Keratinocyte (primary cell): ENCODE data around the gene OR51V1.
"Not testable (repeated sequence)": the region's sequence is repeated elsewhere in the genome, so short reads cannot be mapped to it uniquely, and the experiment has no call there.

ENCODE experiments used
- EZH2 ChIP-seq: IDR thresholded peaks from one replicate; pipeline ENCODE4 v1.6.1; 2012; ENCODE audit warnings: inconsistent platforms, mild to moderate bottlenecking, low read length, moderate library complexity
- TF ChIP-seq, protein P1 (sequence below), 3 experiments: IDR thresholded peaks in 1 of 3; conservative IDR thresholded peaks in 1 of 3; optimal IDR thresholded peaks in 1 of 3; 2 replicates in 2 of 3; 3 replicates in 1 of 3; pipeline versions ENCODE3 to v1.5.1; 2011; ENCODE audit warnings: low read length in 3 of 3, mild to moderate bottlenecking in 3 of 3, moderate library complexity in 2 of 3, control low read depth in 1 of 3, inconsistent platforms in 1 of 3; ENCODE audit not compliant: insufficient read depth in 2 of 3; ENCODE audit errors: extremely low read depth in 1 of 3

DNA sequence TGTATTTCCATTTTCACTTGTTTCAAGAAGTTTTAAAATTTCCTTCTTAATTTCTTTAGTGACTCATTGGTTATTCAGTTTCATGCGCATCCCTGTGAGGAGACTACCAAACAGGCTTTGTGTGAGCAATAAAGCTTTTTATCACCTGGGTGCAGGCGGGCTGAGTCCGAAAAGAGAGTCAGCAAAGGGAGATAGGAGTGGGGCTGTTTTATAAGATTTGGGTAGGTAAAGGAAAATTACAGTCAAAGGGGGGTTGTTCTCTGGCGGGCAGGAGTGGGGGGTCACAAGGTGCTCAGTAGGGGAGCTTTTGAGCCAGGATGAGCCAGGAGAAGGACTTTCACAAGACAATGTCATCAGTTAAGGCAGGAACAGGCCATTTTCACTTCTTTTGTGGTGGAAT, 40.3 kb downstream of the OR51V1 start:
- TF ChIP-seq, protein P1, sequence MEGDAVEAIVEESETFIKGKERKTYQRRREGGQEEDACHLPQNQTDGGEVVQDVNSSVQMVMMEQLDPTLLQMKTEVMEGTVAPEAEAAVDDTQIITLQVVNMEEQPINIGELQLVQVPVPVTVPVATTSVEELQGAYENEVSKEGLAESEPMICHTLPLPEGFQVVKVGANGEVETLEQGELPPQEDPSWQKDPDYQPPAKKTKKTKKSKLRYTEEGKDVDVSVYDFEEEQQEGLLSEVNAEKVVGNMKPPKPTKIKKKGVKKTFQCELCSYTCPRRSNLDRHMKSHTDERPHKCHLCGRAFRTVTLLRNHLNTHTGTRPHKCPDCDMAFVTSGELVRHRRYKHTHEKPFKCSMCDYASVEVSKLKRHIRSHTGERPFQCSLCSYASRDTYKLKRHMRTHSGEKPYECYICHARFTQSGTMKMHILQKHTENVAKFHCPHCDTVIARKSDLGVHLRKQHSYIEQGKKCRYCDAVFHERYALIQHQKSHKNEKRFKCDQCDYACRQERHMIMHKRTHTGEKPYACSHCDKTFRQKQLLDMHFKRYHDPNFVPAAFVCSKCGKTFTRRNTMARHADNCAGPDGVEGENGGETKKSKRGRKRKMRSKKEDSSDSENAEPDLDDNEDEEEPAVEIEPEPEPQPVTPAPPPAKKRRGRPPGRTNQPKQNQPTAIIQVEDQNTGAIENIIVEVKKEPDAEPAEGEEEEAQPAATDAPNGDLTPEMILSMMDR (optimal IDR thresholded peaks at IDR 0.05 in 1 of 3, IDR thresholded peaks at IDR 0.05 in 1 of 3, conservative IDR thresholded peaks at IDR 0.05 in 1 of 3; ENCODE audit: extremely low read depth in 1 of 3, insufficient read depth in 2 of 3, low read length in 3 of 3), result not testable (repeated sequence)
- not testable (repeated sequence) for TF ChIP-seq EZH2
